Measurements from ENCODE around the gene CSHL1.

The CSHL1 gene

DNA sequence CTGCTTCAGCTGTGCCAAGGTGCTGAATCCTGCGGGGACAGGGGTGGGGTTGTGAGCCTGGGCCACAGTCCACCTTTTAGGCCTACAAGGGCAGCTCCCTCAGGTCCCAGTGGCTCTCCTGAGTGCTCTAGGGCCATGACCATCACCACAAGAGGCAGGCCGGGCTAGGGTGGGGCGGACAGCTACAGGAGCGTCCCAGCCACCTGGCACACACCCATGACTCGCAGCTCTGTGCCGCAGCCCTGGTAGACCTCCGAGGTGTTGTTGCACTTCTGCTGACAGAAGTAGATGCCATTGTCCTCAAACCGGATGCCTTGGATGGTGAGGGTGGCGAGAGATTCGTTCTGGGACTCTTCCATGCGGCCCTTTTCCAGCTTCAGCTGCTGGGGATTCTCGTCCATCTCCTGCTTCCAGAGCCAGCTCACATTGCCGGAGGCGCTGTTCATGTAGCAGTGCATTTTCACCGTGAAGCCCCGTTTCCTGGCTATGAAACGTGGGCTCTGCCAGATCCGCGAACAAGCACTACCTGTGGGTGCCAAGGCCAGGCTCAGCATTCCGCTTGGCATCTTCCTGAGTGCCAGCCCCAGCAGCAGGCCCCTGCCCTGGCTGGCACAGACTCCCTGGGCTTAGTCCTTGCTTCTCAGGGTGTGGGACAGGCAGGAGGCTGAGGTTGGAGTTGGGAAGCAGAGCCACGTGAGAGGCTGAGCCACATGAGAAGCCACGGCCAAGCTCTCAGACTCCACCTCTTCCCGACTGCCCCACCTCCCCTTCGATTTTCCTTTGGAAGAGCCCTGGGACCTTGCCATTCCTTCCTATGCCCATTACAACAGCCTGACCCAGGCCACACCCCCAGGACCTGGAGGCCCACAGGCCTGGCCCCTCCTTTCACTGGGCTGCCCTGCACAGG is 19.1 kb upstream of the CSHL1 start:
- Histone ChIP-seq H3K4me1 (ENCODE audit: low read length) (peaks cover 76% of the 10 kb centered on the region), H3K27me3 (ENCODE audit: low read depth, low read length) (no peaks in the 10 kb centered on the region), H3K4me2 (ENCODE audit: low read length) (peak overlapping the region; percentile 91), H3K27ac (ENCODE audit: low read length) (peak overlapping the region; percentile 77; the same call in 1 of the 2 replicates), H3K9me3 (ENCODE audit: insufficient read depth, low read length) (no peaks in the 10 kb centered on the region; the same call in 1 of the 2 replicates), H3K79me2 (ENCODE audit: low read length) (peaks cover 31% of the 10 kb centered on the region), H3K9ac (ENCODE audit: low read length) (peak overlapping the region; percentile 86), H3K4me3 (ENCODE audit: low read length) (peak overlapping the region; percentile 82), H3K36me3 (replicated peaks; ENCODE audit: low read depth, low read length) (peaks cover 38% of the 10 kb centered on the region), H2AFZ (ENCODE audit: low read depth, low read length) (no peak overlapping the region), H4K20me1 (ENCODE audit: insufficient read depth, low read length) (peaks cover 16% of the 10 kb centered on the region; the same call in 1 of the 2 replicates)
- TF ChIP-seq, protein P1, sequence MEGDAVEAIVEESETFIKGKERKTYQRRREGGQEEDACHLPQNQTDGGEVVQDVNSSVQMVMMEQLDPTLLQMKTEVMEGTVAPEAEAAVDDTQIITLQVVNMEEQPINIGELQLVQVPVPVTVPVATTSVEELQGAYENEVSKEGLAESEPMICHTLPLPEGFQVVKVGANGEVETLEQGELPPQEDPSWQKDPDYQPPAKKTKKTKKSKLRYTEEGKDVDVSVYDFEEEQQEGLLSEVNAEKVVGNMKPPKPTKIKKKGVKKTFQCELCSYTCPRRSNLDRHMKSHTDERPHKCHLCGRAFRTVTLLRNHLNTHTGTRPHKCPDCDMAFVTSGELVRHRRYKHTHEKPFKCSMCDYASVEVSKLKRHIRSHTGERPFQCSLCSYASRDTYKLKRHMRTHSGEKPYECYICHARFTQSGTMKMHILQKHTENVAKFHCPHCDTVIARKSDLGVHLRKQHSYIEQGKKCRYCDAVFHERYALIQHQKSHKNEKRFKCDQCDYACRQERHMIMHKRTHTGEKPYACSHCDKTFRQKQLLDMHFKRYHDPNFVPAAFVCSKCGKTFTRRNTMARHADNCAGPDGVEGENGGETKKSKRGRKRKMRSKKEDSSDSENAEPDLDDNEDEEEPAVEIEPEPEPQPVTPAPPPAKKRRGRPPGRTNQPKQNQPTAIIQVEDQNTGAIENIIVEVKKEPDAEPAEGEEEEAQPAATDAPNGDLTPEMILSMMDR (IDR thresholded peaks at IDR 0.05; ENCODE audit: low read depth, low read length) = no peak
- no peak for TF ChIP-seq EZH2phosphoT487 (IDR thresholded peaks at IDR 0.05; ENCODE audit: low read depth)

DNA sequence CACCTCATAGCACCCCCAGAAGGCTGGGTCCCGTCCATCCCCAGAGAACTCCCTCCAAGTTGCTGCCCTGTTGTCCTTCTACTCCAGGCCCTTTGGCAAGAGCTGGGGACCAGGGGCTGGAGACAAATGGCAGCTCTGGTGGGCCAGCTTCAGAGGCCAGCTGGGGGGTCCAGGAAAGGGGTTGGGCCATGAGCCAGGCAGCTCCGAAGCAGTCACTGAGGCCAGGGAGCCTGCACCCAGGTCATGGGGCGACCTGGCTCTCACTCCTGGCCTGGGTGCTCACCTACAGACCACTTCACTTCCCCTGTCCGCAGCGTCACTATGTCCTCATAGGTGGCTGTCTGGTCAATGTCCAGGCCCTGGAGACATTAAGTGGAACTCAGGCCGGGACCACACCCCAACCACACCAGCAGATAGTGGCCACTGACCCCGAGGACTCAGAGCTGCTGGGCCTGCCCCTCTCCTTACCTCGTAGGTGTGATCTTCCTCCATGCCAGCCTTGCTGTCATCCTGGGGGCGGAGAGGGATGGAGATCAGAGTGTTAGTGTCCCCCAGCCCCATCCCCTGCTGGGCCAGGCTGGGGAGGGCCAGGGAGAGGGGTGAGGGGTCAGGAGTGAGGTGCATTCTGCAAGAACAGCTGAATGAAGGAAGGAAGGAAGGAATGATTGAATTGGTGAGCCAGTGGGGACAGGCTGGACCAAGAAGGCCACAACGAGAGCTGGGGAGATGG is 18.1 kb upstream of the CSHL1 start:
- Histone ChIP-seq H3K9me3 (ENCODE audit: insufficient read depth, low read length) (no peaks in the 10 kb centered on the region; the same call in 1 of the 2 replicates), H3K27me3 (ENCODE audit: low read depth, low read length) (no peaks in the 10 kb centered on the region), H3K79me2 (ENCODE audit: low read length) (peaks cover 31% of the 10 kb centered on the region), H3K4me2 (ENCODE audit: low read length) (no peak overlapping the region), H4K20me1 (ENCODE audit: insufficient read depth, low read length) (peaks cover 16% of the 10 kb centered on the region; the same call in 1 of the 2 replicates), H3K9ac (ENCODE audit: low read length) (no peak overlapping the region), H3K4me3 (ENCODE audit: low read length) (no peak overlapping the region), H2AFZ (ENCODE audit: low read depth, low read length) (no peak overlapping the region), H3K4me1 (ENCODE audit: low read length) (peaks cover 79% of the 10 kb centered on the region), H3K27ac (ENCODE audit: low read length) (no peak overlapping the region; the same call in 1 of the 2 replicates), H3K36me3 (replicated peaks; ENCODE audit: low read depth, low read length) (peaks cover 38% of the 10 kb centered on the region)
- TF ChIP-seq, protein P1 (IDR thresholded peaks at IDR 0.05; ENCODE audit: low read depth, low read length) = no peak
- TF ChIP-seq EZH2phosphoT487 (IDR thresholded peaks at IDR 0.05; ENCODE audit: low read depth) = no peak

DNA sequence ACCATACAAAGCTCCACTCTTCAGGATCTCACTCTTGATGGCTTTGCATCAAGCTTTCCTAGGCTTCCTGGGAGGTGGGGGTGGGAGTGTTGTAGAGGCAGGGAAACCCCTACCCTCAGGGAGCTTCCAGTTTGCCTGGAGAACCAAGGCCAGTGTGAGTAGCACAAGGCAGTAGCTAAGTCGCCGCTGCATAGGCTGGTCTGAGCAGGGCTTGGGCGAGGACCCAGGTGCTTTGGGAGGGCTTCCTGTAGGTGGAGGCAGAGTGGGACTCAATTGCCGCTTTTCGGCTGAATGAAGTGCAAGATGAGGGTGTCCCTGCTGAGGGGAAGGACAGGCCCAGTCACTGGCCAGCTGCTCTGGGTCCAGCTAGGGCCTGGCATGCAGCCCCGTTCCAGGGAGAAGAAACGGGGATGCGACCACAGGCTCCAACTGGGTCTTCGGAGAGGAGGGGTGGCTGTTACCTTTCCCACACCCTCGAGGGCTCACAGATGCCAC is 17.2 kb upstream of the CSHL1 start:
- H4K20me1 ChIP-seq (ENCODE audit: insufficient read depth, low read length) = peaks cover 16% of the 10 kb centered on the region; the same call in 1 of the 2 replicates
- peak overlapping the region; percentile 94 for H3K27ac ChIP-seq (ENCODE audit: low read length)
- H3K27me3 ChIP-seq (ENCODE audit: low read depth, low read length) = no peaks in the 10 kb centered on the region
- H3K9me3 ChIP-seq (ENCODE audit: insufficient read depth, low read length) = no peaks in the 10 kb centered on the region; the same call in 1 of the 2 replicates
- peak overlapping the region; percentile 55 for H3K4me2 ChIP-seq (ENCODE audit: low read length)
- peaks cover 38% of the 10 kb centered on the region for H3K36me3 ChIP-seq (replicated peaks; ENCODE audit: low read depth, low read length)
- TF ChIP-seq EZH2phosphoT487 (IDR thresholded peaks at IDR 0.05; ENCODE audit: low read depth) = no peak
- TF ChIP-seq, protein P1 (IDR thresholded peaks at IDR 0.05; ENCODE audit: low read depth, low read length) = no peak
- H3K79me2 ChIP-seq (ENCODE audit: low read length) = peaks cover 31% of the 10 kb centered on the region
- peak overlapping the region; percentile 50; the same call in 1 of the 2 replicates for H3K9ac ChIP-seq (ENCODE audit: low read length)
- no peak overlapping the region for H2AFZ ChIP-seq (ENCODE audit: low read depth, low read length)
- H3K4me3 ChIP-seq (ENCODE audit: low read length) = 0 out of 2 replicates have a peak overlapping the region, but pooled peaks have one; percentile 12
- H3K4me1 ChIP-seq (ENCODE audit: low read length) = peaks cover 79% of the 10 kb centered on the region

Data from OCI-LY3 (cell line).